ENCODE measurements around the gene ZDHHC14. TPM values are rescaled to one million over a fixed set of nuclear protein-coding genes. Genes with fewer than 3 reads are reported as not detected.
A peak's percentile ranks its signal among the peaks of the same experiment; 100 is the strongest.

Gene ZDHHC14
- total RNA-seq, 2 donors from 2014 or later, result 10.2 to 10.6 TPM

DNA sequence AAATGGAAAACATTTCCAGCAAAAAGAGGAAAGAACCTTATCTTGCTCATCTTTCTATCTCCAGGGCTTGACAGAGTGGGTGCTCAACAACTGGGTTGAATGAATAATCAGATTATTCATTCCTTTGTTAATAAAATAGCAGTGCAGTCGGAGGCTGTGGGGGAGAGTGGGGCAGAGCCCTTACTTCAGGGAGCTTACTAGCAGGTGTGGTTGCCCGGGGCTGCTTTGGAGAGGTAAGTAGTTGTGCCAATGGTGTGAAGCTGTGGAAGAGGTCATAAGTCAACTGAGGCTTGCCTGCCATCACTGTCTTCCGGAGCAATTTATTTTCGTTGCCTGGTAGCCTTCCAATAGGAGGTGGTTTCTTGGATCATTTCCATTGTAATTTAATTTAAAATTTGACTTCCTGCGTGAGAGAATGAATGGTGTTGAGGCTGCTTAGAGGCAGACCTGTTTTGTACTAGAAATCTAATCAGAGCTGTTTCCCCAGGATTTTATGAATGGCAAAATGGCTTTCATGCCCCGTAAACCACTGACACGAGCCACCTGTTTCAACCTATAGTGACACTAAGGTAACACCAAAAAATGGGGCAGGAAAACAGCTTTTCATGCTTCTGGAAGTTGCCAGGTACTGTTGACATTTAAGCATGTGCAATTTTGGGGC is 51.4 kb downstream of the ZDHHC14 start:
- Histone ChIP-seq H3K9me3 (no peaks in the 10 kb centered on the region), H3K27ac (peak overlapping the region in 2 of 4 donors; percentile 24 to 67), H3K4me1 (peaks cover 35% of the 10 kb centered on the region), H3K4me3 (no peak overlapping the region), H3K27me3 (no peaks in the 10 kb centered on the region), H3K36me3 (replicated peaks in 1 of 2; ENCODE audit: insufficient read depth in 1 of 2, low read depth in 2 of 2) (no peaks in the 10 kb centered on the region)
- no peak for DNase-seq
- WGBS, 2 donors, result 60 to 70% methylated on average over 7 of the region's 7 CpGs
- intact Hi-C loops (cut with DNase I), result no loop called here
- no peak for ATAC-seq
- TF ChIP-seq, protein P1, sequence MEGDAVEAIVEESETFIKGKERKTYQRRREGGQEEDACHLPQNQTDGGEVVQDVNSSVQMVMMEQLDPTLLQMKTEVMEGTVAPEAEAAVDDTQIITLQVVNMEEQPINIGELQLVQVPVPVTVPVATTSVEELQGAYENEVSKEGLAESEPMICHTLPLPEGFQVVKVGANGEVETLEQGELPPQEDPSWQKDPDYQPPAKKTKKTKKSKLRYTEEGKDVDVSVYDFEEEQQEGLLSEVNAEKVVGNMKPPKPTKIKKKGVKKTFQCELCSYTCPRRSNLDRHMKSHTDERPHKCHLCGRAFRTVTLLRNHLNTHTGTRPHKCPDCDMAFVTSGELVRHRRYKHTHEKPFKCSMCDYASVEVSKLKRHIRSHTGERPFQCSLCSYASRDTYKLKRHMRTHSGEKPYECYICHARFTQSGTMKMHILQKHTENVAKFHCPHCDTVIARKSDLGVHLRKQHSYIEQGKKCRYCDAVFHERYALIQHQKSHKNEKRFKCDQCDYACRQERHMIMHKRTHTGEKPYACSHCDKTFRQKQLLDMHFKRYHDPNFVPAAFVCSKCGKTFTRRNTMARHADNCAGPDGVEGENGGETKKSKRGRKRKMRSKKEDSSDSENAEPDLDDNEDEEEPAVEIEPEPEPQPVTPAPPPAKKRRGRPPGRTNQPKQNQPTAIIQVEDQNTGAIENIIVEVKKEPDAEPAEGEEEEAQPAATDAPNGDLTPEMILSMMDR (IDR thresholded peaks at IDR 0.05), result no peak
- TF ChIP-seq POLR2A (IDR thresholded peaks at IDR 0.05), result no peak

DNA sequence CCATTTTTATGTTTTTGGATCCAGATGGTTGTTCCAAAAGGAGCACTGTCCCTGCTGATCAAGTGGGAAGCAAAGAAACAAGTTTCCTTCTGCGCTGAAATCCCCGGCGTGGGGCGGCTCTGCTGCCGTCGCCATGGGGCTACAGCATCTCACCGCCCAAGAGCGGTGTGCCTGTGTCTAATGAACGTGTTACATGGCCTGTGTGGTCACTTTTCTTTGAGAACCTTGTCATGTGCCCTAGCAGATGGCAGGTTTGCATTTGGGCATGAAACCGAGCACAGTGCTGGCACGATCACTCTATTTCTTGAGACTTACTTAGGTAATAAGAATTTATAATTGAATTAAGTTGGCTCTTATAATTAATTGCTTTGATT is 51.9 kb downstream of the ZDHHC14 start:
- Histone ChIP-seq H3K9me3 (no peaks in the 10 kb centered on the region), H3K27me3 (no peaks in the 10 kb centered on the region), H3K4me3 (no peak overlapping the region), H3K27ac (peak overlapping the region in 2 of 4 donors; percentile 24 to 67), H3K4me1 (peaks cover 30% of the 10 kb centered on the region), H3K36me3 (replicated peaks in 1 of 2; ENCODE audit: insufficient read depth in 1 of 2, low read depth in 2 of 2) (no peaks in the 10 kb centered on the region)
- DNase-seq (no peak), ATAC-seq (no peak)
- WGBS, 2 donors, result 91 to 95% methylated on average over 10 to 11 of the region's 11 CpGs
- TF ChIP-seq POLR2A (IDR thresholded peaks at IDR 0.05), result no peak
- TF ChIP-seq, protein P1 (IDR thresholded peaks at IDR 0.05), result no peak
- intact Hi-C loops (cut with DNase I), result no loop called here

DNA sequence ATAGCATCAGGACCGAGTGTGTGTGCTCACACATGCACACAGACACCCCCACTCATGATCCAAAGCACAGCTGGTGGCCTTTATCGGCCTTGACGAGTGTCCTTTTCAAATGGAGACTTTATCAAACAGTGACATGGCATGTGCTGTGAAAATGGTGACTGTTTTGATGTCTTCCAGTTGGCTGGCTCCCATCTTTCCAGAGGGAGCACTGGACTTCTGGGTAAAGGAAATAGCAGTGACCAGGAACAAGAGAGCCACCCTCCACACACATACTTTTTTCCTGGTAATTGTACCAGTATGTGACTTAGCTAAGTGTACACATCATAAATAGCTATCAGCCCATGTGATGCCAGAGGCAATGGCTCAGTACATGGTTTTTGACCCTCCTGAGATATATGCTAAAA is 52.7 kb downstream of the ZDHHC14 start:
- Histone ChIP-seq H3K27ac (peak overlapping the region in 2 of 4 donors; percentile 50 to 67), H3K4me1 (peaks cover 27% of the 10 kb centered on the region), H3K27me3 (no peaks in the 10 kb centered on the region), H3K36me3 (replicated peaks in 1 of 2; ENCODE audit: insufficient read depth in 1 of 2, low read depth in 2 of 2) (no peaks in the 10 kb centered on the region), H3K9me3 (no peaks in the 10 kb centered on the region), H3K4me3 (no peak overlapping the region)
- WGBS, 2 donors, result 28 to 44% methylated on average over 3 of the region's 3 CpGs
- ATAC-seq (no peak), DNase-seq (no peak)
- intact Hi-C loops (cut with DNase I), result no loop called here
- TF ChIP-seq, protein P1 (IDR thresholded peaks at IDR 0.05), result no peak
- no peak for TF ChIP-seq POLR2A (IDR thresholded peaks at IDR 0.05)

DNA sequence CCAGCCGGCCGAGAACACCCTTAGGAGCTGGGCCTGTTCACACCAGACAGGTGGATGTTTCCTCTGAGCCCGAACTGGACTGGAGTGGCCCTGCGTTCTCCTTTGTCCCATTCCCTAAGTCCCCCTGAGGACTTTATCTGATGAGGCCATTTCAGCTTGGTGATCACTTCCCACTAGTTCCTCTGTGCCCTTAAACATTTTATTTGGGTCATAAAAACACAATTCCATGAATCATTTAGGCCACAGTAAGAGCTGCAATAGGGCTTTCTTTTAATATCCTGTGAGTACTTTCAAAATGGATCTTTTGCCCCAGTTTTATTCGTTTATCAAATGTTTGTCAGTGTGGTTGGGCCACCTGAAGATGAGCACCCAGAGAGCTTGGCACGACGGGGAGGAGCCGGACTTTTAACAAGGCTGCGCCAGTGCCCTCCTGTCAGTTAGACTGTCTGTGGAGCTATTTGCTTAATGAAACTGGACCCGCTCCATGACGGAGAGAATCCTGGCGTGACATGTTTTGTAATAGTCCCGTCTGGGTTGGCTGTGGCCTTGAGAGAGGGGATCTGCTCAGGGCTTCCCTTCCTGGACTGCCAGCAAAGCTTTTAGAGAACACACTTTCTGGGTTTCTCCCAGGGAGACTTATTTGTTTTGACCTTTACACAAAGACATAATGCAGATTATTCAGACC is 53.5 kb downstream of the ZDHHC14 start:
- DNase-seq (peak; percentile 37 to 70 (median 55)), ATAC-seq (peak; percentile 71)
- H3K4me3 ChIP-seq, result no peak overlapping the region
- WGBS, 2 donors, result 39 to 51% methylated on average over 13 of the region's 13 CpGs
- H3K36me3 ChIP-seq (replicated peaks in 1 of 2; ENCODE audit: insufficient read depth in 1 of 2, low read depth in 2 of 2), result no peaks in the 10 kb centered on the region
- no peaks in the 10 kb centered on the region for H3K9me3 ChIP-seq
- no peak for TF ChIP-seq POLR2A (IDR thresholded peaks at IDR 0.05)
- TF ChIP-seq, protein P1 (IDR thresholded peaks at IDR 0.05), result no peak
- peaks cover 23% of the 10 kb centered on the region for H3K4me1 ChIP-seq
- intact Hi-C loops (cut with DNase I), result no loop called here
- peak overlapping the region in 2 of 4 donors; percentile 52 to 67 for H3K27ac ChIP-seq
- H3K27me3 ChIP-seq, result no peaks in the 10 kb centered on the region

Measured in body of pancreas (tissue), 4 donors.